Measurements from ENCODE around the gene RABGGTA.

The RABGGTA gene

GRCh38 chr14:24300326-24300980 lies 29.1 kb upstream of the RABGGTA start:
- DNase-seq, result no peak

DNA sequence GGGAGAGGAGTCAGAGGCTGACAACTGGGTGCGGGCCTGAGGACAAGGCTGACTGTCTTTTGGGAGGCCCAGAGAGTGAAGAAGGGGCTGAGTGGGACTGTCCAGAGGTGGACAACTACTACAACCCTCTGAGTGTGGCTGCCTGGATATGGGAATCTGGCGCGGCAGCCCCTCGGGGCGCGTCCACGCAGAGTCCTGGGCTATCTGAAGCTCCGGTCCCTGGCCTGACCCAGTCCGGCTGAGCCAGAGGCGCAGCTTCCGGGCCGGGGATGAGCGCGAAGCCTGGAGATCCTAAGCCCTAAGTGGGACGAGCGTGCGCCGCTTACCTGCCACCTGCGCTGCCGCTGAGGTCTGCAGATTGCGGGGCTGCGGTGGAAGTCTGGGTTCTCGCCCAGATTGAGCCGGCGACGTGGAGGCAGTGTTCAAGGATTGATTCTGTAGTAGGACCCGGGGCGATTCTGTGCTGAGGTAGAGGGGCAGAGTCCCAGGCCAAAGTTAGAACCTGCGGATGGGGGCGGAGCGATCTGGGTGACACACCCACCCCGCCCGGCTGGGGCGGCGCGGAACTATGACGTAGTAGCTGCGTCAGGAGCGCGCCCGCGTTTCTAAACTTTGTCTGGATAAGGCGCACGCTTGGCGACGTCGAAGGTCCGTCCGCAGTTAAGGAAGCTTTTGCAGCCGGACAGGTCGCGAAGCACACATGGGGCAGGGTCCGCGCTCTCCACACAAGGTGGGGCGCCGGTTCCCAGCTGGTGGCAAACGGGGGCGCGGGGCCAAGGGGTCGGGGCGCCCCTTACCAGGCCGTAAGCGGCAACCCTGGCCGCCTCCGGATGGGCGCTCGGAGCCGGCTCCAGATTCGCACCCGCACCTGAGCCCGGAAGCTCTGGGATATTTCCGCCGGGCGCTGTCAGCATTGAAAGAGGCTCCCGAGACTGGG lies 28.1 kb upstream of the RABGGTA start, which contains the start of the genes DHRS1 and NOP9:
DHRS1 (minus strand) TSS at position 526 of the 937 bp plus-strand sequence. CDS start 674 bp downstream, outside the sequence.
NOP9 (plus strand) TSS at position 596 of the 937 bp plus-strand sequence; CDS start at position 701, 105 bp downstream.
- peak; percentile 94 for DNase-seq

DNA sequence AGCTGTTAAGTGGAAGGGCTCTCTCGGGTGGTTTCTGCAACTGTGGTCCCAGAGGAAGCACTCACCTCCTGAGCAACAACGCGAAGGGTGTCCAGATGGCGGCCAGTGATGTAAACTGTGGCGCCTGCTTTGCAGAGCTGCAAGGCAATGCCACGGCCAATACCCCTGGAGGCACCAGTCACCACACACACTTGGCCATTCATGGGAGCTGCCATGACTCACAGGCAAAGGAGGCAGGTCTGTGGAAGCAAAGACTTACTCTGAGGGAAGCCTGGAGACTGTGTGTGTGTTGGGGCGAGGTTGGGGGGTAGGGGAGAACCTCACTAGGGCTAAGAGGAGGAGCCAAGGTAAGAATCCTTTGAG lies 27.5 kb upstream of the RABGGTA start:
- DNase-seq, result peak; percentile 18

DNA sequence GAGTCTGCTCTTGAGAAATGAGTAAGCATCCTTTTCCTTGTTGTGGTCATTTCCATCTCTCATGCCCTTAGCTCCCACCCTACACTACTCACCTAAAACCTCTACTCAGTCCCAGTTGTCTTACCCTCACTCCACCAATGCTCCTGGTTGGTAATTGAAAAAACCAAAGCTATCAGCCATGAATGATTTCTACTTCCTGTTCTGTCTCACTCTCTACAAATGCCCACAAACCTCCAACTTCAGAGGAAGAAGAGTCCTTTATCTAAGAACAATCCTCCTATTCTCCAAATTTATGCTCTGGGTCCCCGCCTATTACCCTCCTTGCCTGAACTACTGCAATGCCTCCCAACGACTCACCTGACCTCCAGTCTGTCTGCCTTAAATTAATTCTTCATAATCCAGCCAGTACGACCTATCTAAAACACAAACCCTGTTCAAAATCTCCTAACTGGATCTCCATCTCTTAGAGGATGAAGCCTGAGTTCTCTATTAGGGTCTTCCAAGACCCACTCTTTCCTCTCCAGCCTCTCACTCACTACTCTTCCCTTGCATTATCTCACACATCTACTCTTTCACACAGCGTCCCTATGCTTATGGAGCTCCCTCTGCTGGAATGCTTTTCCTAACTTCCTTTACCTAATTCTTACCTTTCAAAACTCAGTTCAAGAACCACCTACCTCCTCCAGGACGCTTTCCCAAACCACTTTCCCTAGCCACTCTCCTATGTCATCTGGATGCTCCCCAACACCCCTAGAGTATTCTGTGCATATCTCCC lies 26.0 kb upstream of the RABGGTA start:
- DNase-seq, result no peak

- DNase-seq, result peak; percentile 78
These were observed 25.2 kb upstream of the RABGGTA start for GRCh38 chr14:24296341-24297157.

- no peak for DNase-seq
These were observed 22.1 kb upstream of the RABGGTA start for GRCh38 chr14:24293525-24293924.

GRCh38 chr14:24292118-24292807 lies 20.9 kb upstream of the RABGGTA start:
- DNase-seq, result no peak

DNA sequence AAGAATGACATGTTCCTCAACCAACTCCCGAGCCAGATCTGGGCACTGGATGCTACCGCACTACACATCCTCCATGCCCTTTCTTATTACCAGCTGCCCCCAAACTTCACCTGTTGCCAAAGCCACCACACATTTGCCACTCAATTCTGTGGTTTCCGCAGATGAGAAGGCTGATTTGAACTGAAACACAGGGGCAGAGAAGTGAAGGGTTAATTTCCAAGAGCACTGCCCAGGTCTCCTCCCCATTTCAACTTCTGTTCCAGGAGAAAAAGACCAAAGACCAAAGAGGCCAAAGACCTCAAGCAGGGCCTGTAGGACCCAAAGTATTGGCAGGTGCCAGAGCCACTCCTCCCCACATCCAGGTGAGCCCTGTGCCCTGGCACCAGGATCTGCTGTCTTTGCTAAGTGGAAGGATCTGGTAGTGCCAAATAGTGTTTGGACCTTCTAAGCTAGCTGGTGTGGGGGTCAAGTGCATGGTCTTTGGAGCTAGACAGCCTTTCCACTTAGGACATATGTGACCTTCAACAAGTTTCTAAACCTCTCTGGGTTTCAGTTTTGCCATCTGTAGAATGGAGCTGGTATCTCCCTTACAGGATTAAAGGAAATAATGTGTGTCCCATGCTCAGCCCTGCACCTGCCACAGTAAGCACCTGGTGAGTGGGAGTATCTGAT lies 20.2 kb upstream of the RABGGTA start:
- DNase-seq, result no peak

- no peak for DNase-seq
These were observed 19.3 kb upstream of the RABGGTA start for GRCh38 chr14:24290746-24291145.

DNA sequence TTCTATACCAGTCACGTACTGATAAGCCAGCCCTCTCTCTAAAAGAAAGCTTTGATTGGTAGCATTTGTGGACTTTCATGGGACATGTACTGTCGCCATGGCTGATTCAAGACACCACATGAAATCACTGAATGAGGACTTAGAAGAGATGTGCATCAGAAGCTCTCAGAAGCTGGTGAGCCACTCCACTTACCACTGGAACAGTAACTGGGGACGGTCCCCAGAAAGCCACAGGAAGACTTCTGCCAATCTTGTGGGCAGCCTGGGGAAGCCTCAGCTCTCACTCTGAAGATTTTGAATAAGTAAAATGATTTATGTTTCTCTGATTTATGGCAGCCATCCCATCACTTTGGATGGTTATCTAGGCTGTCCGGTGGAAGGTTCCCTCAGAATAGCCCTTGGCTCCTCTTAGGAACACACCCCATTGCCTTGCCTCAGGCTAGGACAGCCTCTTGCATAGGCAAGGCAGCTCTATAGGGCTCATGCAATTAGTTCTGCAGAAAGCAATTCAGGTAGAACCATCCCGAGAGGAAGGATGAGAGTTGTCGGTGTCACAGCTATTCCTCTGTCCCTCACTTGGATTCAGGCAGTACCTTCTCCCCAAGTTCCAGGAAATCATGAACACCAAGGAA lies 18.4 kb upstream of the RABGGTA start:
- DNase-seq, result no peak

- no peak for DNase-seq
These were observed 15.6 kb upstream of the RABGGTA start for GRCh38 chr14:24286996-24287395.

DNA sequence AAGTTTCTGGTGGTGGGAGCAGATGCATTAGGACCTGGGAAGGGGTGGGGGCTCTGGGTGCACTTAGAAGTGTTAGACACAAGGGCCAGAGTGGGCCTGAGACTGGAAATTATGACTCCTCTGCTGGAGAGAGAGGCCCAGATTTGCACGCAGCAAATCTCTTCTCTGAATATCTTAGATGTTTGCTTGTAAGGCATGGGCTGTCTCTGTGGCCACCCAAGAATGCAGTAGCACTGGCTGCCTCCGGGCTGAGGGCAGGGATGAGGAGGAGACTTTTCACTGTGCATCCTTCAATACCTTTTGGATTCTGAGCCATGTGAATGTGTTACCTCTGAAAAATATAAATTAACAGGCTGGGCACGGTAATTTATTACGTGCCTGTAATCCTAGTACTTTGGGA lies 14.0 kb upstream of the RABGGTA start:
- no peak for DNase-seq

- no peak for DNase-seq
These were observed 13.2 kb upstream of the RABGGTA start for GRCh38 chr14:24284501-24285035.

- no peak for DNase-seq
These were observed 12.5 kb upstream of the RABGGTA start for GRCh38 chr14:24283796-24284460.

GRCh38 chr14:24282736-24283135 lies 11.3 kb upstream of the RABGGTA start:
- no peak for DNase-seq

DNA sequence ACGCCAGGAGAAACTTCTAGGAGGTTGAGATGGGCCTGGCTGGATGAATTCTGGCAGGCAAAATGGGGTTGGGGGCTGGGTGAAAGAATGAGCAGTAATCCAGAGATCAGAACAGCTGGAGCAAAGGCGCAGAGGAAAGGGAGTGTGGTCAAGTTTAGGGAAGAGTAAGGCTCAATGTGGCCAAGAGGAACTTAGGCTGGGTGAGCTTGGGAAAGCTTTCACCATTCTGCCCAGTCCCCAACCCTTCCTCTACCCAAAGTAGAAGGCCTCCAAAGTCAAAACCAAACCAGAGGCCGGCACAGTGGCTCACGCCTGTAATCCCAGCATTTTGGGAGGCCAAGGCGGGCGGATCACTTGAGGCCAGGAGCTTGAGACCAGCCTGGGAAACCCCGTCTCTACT lies 10.2 kb upstream of the RABGGTA start:
- no peak for DNase-seq

DNA sequence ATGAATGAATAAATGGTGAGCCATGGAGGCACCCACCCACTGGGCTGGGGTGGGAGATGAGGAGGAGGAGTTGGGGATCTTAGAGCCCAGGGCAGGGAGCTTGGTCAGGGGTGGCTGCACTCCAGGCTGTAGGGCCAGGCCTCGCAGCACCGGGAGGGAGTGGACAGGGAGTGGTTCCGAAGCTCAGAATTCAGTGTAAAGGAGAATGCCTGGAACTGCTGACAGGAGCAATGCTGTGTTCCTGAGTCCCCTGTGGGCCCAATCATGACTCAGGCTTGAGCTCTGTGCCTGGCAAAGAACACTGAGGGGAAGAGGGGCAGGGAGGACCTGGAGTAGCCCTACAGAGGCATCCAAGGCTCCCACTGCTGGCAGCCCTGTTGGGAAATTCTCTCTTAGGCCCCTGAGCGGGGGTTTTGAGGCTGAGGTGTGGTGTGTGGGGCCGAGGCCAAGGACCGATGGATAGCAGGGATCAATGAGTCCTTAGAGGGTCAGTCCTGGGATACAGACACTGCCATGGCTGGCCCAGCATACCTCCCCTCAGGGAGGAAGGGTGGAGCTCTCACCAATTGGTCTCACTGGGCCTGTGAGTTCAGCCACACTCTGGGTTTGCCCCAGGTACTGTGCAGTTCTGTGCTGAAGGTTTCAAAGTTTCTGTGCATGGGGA lies 9.5 kb upstream of the RABGGTA start:
- no peak for DNase-seq

DNA sequence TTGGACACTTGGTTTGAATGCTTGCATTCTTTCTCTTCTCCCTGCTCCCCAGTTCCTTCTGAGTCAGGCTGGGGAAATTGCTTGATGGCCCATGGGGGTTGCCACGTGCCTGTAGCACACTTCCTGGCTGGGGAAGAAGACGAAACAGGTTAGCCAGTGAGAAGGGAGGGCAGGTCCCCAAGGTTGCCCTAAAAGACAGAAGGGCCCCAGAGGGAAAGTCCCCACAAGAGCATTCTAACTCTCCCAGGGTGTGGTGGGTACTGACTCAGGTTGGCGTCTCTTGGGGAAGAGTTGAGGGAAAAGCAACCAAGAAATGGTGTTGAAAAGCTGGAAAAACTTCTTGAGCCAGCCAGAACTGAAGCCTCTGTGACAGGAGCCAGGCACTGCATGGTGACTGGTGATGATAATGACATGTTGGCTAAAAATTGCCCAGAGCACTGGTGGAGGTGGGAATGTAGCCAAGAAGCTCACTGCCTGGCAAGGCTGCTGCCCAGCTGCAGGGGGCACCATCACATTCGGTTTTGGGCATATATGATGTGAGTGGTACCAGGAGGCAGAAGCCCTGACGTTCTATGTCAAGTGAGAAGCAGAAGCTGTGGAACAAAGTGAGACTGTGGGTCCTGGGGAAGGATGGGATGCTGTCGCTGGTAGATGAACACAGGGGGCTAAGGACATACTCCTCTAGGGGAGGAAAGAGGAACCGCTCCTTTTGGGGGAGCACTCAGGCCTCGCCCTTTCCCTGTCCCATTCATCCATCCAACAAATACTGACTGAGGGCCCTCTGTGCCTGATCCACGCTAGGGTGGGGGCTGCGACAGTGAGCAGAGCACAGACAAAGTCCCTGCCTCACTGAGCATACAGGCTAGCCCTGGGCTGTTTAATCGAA lies 8.1 kb upstream of the RABGGTA start:
- DNase-seq, result peak; percentile 53

Measured in CD4-positive, alpha-beta T cell treated with Interleukin-17A for 4 hours (primary cell).